ENCODE measurements around the gene WASF3.
A peak's percentile ranks its signal among the peaks of the same experiment; 100 is the strongest.

Gene WASF3

DNA sequence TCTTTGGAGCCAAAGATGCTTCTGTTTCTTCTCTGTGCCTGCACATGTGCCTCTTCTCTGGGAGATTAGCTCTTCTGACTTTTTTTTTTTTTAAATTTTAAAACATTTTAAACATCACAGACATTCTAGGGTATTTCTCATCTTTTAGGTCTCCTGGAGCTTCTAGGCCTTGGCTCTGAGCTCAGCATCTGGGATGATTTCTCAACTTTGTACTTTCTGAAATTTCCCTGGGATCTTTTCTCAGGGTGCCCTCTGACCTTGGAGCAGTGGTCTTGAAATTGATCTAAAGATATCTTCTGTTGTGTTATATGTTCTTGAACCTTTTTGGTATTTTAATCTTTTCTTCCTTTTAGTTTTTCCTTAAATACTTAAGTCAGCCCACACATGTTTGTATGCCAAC is 6.2 kb downstream of the WASF3 start:
- H3K18ac ChIP-seq (ENCODE audit: low read depth in 1 of 2, low read length in 2 of 2) = no peak overlapping the region
- H2BK120ac ChIP-seq (ENCODE audit: low read depth, low read length) = no peak overlapping the region
- no peaks in the 10 kb centered on the region for H3K36me3 ChIP-seq (ENCODE audit: control insufficient read depth in 1 of 2, insufficient read depth in 2 of 2, low read depth in 1 of 2, low read length in 2 of 2)
- no peak overlapping the region for H2BK5ac ChIP-seq (ENCODE audit: low read depth, low read length, poor library complexity, severe bottlenecking)
- no peak overlapping the region for H2AK5ac ChIP-seq (ENCODE audit: low read length, severe bottlenecking)
- H2AFZ ChIP-seq (ENCODE audit: low read depth, low read length) = no peak overlapping the region
- H4K8ac ChIP-seq (ENCODE audit: low read length) = no peak overlapping the region
- no peak overlapping the region for H3K4ac ChIP-seq (ENCODE audit: low read depth in 1 of 2, low read length in 2 of 2)
- H2BK15ac ChIP-seq (ENCODE audit: low read depth, poor library complexity, severe bottlenecking) = no peak overlapping the region
- no peaks in the 10 kb centered on the region for H3K27me3 ChIP-seq (ENCODE audit: control insufficient read depth in 1 of 2, insufficient read depth in 1 of 2, low read length in 2 of 2)
- no peak overlapping the region for H3K23ac ChIP-seq (ENCODE audit: low read length in 2 of 2)
- H3K9me3 ChIP-seq (ENCODE audit: control insufficient read depth, low read length) = no peaks in the 10 kb centered on the region
- no peak overlapping the region for H4K91ac ChIP-seq (ENCODE audit: low read length)
- H3K79me1 ChIP-seq (replicated peaks; ENCODE audit: low read length, poor library complexity, severe bottlenecking) = peaks cover 49% of the 10 kb centered on the region
- no peak overlapping the region for H2BK12ac ChIP-seq (ENCODE audit: low read length in 2 of 2)
- H3K4me2 ChIP-seq (ENCODE audit: low read length, poor library complexity, severe bottlenecking) = no peak overlapping the region
- H3K4me3 ChIP-seq (ENCODE audit: insufficient read depth in 1 of 2, low read depth in 1 of 2, low read length in 2 of 2) = no peak overlapping the region
- H3K9ac ChIP-seq (ENCODE audit: low read length) = no peak overlapping the region
- H3K27ac ChIP-seq (ENCODE audit: low read length, poor library complexity, severe bottlenecking) = no peak overlapping the region
- peak; percentile 36 for DNase-seq
- no peak overlapping the region for H3K14ac ChIP-seq (ENCODE audit: low read length in 2 of 2)
- H3K4me1 ChIP-seq (ENCODE audit: control insufficient read depth, insufficient read depth, low read depth, low read length) = peaks cover 8% of the 10 kb centered on the region

DNA sequence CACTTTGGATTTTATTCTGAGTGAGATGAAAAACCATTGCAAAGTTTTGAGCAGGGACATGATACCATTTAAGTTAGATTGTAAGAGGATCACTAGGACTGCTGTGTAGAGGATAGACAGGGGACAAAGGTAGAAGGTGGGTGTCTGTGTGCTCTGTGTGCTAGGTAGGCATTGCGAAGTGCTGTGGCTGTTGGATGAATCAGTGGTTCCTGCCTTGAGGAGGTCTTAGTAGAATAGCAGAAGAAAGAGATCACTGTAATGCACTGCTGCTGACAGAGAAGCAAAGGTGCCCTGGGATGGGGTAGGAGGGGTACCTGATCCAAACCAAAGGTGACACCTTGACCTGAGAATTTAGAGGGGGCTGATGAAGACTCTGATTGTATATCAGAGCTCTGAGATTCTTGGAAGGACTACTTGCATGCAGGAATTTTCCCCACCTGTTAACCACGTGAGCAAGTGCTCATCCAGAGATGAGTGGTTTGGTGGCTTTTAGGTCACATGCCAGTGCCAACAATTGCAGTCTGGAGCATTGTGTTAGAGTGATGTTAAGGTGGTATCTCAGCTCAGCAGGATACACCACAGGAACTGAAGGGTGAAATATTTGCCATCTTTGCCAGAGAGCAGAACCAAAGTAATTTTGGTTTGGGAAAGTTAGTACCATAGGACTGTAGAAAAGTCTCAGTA is 10.8 kb downstream of the WASF3 start:
- Histone ChIP-seq H3K14ac (ENCODE audit: low read length in 2 of 2) (no peak overlapping the region), H3K79me1 (replicated peaks; ENCODE audit: low read length, poor library complexity, severe bottlenecking) (peaks cover 28% of the 10 kb centered on the region), H3K4me1 (ENCODE audit: control insufficient read depth, insufficient read depth, low read depth, low read length) (no peaks in the 10 kb centered on the region), H3K27me3 (ENCODE audit: control insufficient read depth in 1 of 2, insufficient read depth in 1 of 2, low read length in 2 of 2) (no peaks in the 10 kb centered on the region), H2BK15ac (ENCODE audit: low read depth, poor library complexity, severe bottlenecking) (no peak overlapping the region), H4K91ac (ENCODE audit: low read length) (no peak overlapping the region), H3K9ac (ENCODE audit: low read length) (no peak overlapping the region), H3K9me3 (ENCODE audit: control insufficient read depth, low read length) (peaks cover 6% of the 10 kb centered on the region), H3K27ac (ENCODE audit: low read length, poor library complexity, severe bottlenecking) (no peak overlapping the region), H3K4me3 (ENCODE audit: insufficient read depth in 1 of 2, low read depth in 1 of 2, low read length in 2 of 2) (no peak overlapping the region), H2AFZ (ENCODE audit: low read depth, low read length) (no peak overlapping the region), H2AK5ac (ENCODE audit: low read length, severe bottlenecking) (no peak overlapping the region), H2BK12ac (ENCODE audit: low read length in 2 of 2) (no peak overlapping the region), H4K8ac (ENCODE audit: low read length) (no peak overlapping the region), H3K36me3 (ENCODE audit: control insufficient read depth in 1 of 2, insufficient read depth in 2 of 2, low read depth in 1 of 2, low read length in 2 of 2) (no peaks in the 10 kb centered on the region), H3K23ac (ENCODE audit: low read length in 2 of 2) (no peak overlapping the region), H3K4ac (ENCODE audit: low read depth in 1 of 2, low read length in 2 of 2) (no peak overlapping the region), H3K4me2 (ENCODE audit: low read length, poor library complexity, severe bottlenecking) (no peak overlapping the region), H2BK5ac (ENCODE audit: low read depth, low read length, poor library complexity, severe bottlenecking) (no peak overlapping the region), H3K18ac (ENCODE audit: low read depth in 1 of 2, low read length in 2 of 2) (no peak overlapping the region), H2BK120ac (ENCODE audit: low read depth, low read length) (no peak overlapping the region)
- WGBS = 70% methylated on average over 2 of the region's 2 CpGs
- DNase-seq = no peak

DNA sequence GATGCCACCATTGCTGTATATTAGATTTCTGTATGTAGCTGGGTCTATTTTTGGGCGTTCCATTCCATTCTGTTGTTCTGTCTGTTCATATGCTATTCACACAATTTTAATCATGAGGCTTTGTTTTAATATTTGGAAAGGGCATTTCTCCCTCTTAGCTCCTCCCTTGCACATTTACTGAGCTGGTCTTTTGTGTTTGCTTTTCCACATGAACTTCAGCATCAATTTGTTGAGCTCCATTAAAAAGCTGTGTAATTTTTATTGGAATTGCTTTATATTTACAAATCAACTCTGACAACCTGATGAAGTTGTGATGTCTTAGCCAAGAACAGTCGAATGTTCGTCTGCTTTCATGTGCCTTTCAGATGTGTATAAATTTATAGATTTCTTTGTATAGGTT is 14.0 kb downstream of the WASF3 start:
- H3K23ac ChIP-seq (ENCODE audit: low read length in 2 of 2) = no peak overlapping the region
- H2AFZ ChIP-seq (ENCODE audit: low read depth, low read length) = no peak overlapping the region
- H2BK5ac ChIP-seq (ENCODE audit: low read depth, low read length, poor library complexity, severe bottlenecking) = no peak overlapping the region
- no peak overlapping the region for H2BK15ac ChIP-seq (ENCODE audit: low read depth, poor library complexity, severe bottlenecking)
- H3K4me3 ChIP-seq (ENCODE audit: insufficient read depth in 1 of 2, low read depth in 1 of 2, low read length in 2 of 2) = no peak overlapping the region
- no peak overlapping the region for H2BK12ac ChIP-seq (ENCODE audit: low read length in 2 of 2)
- H3K14ac ChIP-seq (ENCODE audit: low read length in 2 of 2) = no peak overlapping the region
- H3K27ac ChIP-seq (ENCODE audit: low read length, poor library complexity, severe bottlenecking) = no peak overlapping the region
- H3K18ac ChIP-seq (ENCODE audit: low read depth in 1 of 2, low read length in 2 of 2) = no peak overlapping the region
- no peaks in the 10 kb centered on the region for H3K27me3 ChIP-seq (ENCODE audit: control insufficient read depth in 1 of 2, insufficient read depth in 1 of 2, low read length in 2 of 2)
- H3K9ac ChIP-seq (ENCODE audit: low read length) = no peak overlapping the region
- no peak overlapping the region for H3K4ac ChIP-seq (ENCODE audit: low read depth in 1 of 2, low read length in 2 of 2)
- no peak overlapping the region for H3K4me2 ChIP-seq (ENCODE audit: low read length, poor library complexity, severe bottlenecking)
- no peaks in the 10 kb centered on the region for H3K36me3 ChIP-seq (ENCODE audit: control insufficient read depth in 1 of 2, insufficient read depth in 2 of 2, low read depth in 1 of 2, low read length in 2 of 2)
- 83% methylated on average over 2 of the region's 3 CpGs for WGBS
- no peak overlapping the region for H4K8ac ChIP-seq (ENCODE audit: low read length)
- H3K9me3 ChIP-seq (ENCODE audit: control insufficient read depth, low read length) = peaks cover 6% of the 10 kb centered on the region
- no peak overlapping the region for H2BK120ac ChIP-seq (ENCODE audit: low read depth, low read length)
- no peak overlapping the region for H4K91ac ChIP-seq (ENCODE audit: low read length)
- no peak for DNase-seq
- no peak overlapping the region for H2AK5ac ChIP-seq (ENCODE audit: low read length, severe bottlenecking)
- H3K4me1 ChIP-seq (ENCODE audit: control insufficient read depth, insufficient read depth, low read depth, low read length) = no peaks in the 10 kb centered on the region
- H3K79me1 ChIP-seq (replicated peaks; ENCODE audit: low read length, poor library complexity, severe bottlenecking) = peaks cover 17% of the 10 kb centered on the region

DNA sequence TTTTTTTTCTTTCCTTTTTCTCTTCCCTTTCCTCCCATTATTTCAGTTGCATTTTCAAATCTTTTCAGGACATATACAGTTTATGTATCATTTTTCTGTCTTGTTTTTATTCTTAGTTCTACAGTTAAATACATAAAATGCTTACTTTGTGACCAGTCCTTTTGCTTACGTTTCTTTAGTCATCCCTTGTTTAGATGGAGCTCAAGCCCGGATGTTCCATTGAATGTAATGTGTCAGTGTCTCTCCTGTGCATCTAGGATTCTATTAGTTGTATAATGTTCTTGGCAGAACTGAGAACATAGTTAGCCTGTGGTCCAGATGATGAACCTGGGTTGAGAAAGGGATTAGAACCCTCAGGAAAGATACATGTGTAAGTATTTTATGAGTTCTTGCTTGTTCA is 17.8 kb downstream of the WASF3 start:
- Histone ChIP-seq H3K4me2 (ENCODE audit: low read length, poor library complexity, severe bottlenecking) (no peak overlapping the region), H3K36me3 (ENCODE audit: control insufficient read depth in 1 of 2, insufficient read depth in 2 of 2, low read depth in 1 of 2, low read length in 2 of 2) (peaks cover 0 to 12% of the 10 kb centered on the region in 2 experiments), H2AFZ (ENCODE audit: low read depth, low read length) (no peak overlapping the region), H2BK120ac (ENCODE audit: low read depth, low read length) (no peak overlapping the region), H3K27me3 (ENCODE audit: control insufficient read depth in 1 of 2, insufficient read depth in 1 of 2, low read length in 2 of 2) (no peaks in the 10 kb centered on the region), H3K9me3 (ENCODE audit: control insufficient read depth, low read length) (peaks cover 20% of the 10 kb centered on the region), H4K8ac (ENCODE audit: low read length) (no peak overlapping the region), H3K79me1 (replicated peaks; ENCODE audit: low read length, poor library complexity, severe bottlenecking) (peaks cover 4% of the 10 kb centered on the region), H3K14ac (ENCODE audit: low read length in 2 of 2) (no peak overlapping the region), H3K4me3 (ENCODE audit: insufficient read depth in 1 of 2, low read depth in 1 of 2, low read length in 2 of 2) (no peak overlapping the region), H3K9ac (ENCODE audit: low read length) (no peak overlapping the region), H3K18ac (ENCODE audit: low read depth in 1 of 2, low read length in 2 of 2) (no peak overlapping the region), H2AK5ac (ENCODE audit: low read length, severe bottlenecking) (no peak overlapping the region), H2BK12ac (ENCODE audit: low read length in 2 of 2) (no peak overlapping the region), H4K91ac (ENCODE audit: low read length) (no peak overlapping the region), H3K23ac (ENCODE audit: low read length in 2 of 2) (no peak overlapping the region), H3K4me1 (ENCODE audit: control insufficient read depth, insufficient read depth, low read depth, low read length) (no peaks in the 10 kb centered on the region), H2BK5ac (ENCODE audit: low read depth, low read length, poor library complexity, severe bottlenecking) (no peak overlapping the region), H3K4ac (ENCODE audit: low read depth in 1 of 2, low read length in 2 of 2) (no peak overlapping the region), H2BK15ac (ENCODE audit: low read depth, poor library complexity, severe bottlenecking) (no peak overlapping the region), H3K27ac (ENCODE audit: low read length, poor library complexity, severe bottlenecking) (no peak overlapping the region)
- peak; percentile 9 for DNase-seq
- 83% methylated on average over 2 of the region's 2 CpGs for WGBS
